Small intestine (tissue), 16 donors: ENCODE measurements around the gene NCR1. TPM values are rescaled to one million over a fixed set of nuclear protein-coding genes. Genes with fewer than 3 reads are reported as not detected.
"Not testable (repeated sequence)": the region's sequence is repeated elsewhere in the genome, so short reads cannot be mapped to it uniquely, and the experiment has no call there.

Experiments
- DNase-seq, 2 donors: peaks; one replicate each; pipeline versions ENCODE4 v3.0.0 to v3.0.0-alpha.2; 2013
- FAIRE-seq: peaks from 2 replicates; lab custom pipeline; 2012; peaks lifted over from hg19 to GRCh38; lab: Jason Lieb, UNC
- H3K27ac ChIP-seq, 3 donors: one replicate each; pipeline ENCODE4 v1.5.1; 2013; ENCODE audit warnings: low read length in 2 of 3, mild to moderate bottlenecking in 2 of 3, control low read depth in 1 of 3, inconsistent platforms in 1 of 3, low read depth in 1 of 3, moderate library complexity in 1 of 3
- H3K27me3 ChIP-seq, 3 donors: one replicate each; pipeline ENCODE4 v1.6.1; 2013; ENCODE audit warnings: low read length in 3 of 3, inconsistent platforms in 1 of 3; ENCODE audit not compliant: control insufficient read depth in 3 of 3, insufficient read depth in 3 of 3
- H3K36me3 ChIP-seq, 3 donors: one replicate each; pipeline ENCODE4 v1.6.1; 2013; ENCODE audit warnings: low read length in 3 of 3, inconsistent platforms in 1 of 3, low read depth in 1 of 3, mild to moderate bottlenecking in 1 of 3, moderate library complexity in 1 of 3; ENCODE audit not compliant: control insufficient read depth in 3 of 3, insufficient read depth in 2 of 3
- H3K4me1 ChIP-seq, 3 donors: one replicate each; pipeline ENCODE4 v1.6.1; 2013; ENCODE audit warnings: low read length in 2 of 3, inconsistent platforms in 1 of 3, low read depth in 1 of 3, mild to moderate bottlenecking in 1 of 3, moderate library complexity in 1 of 3; ENCODE audit not compliant: control insufficient read depth in 3 of 3, insufficient read depth in 2 of 3
- H3K4me3 ChIP-seq, 3 donors: one replicate each; pipeline ENCODE4 v1.5.1; 2013; ENCODE audit warnings: low read length in 3 of 3, control low read depth in 1 of 3, inconsistent platforms in 1 of 3, low read depth in 1 of 3, mild to moderate bottlenecking in 1 of 3, moderate library complexity in 1 of 3
- H3K9me3 ChIP-seq, 2 donors: one replicate each; pipeline ENCODE4 v1.6.1; 2013; ENCODE audit warnings: low read depth in 1 of 2, low read length in 1 of 2; ENCODE audit not compliant: control insufficient read depth in 2 of 2, insufficient read depth in 1 of 2
- WGBS, 3 donors: extraction: QIAGEN DNeasy Blood & Tissue Kit; methylation state at CpG; one replicate each; pipeline ENCODE4 v1.1.7; 2013; 5-methylcytosine and 5-hydroxymethylcytosine counted together
- long read RNA-seq, 10 donors: transcript quantifications; one replicate each; lab custom pipeline, GENCODE V29; 2026
- polyA plus RNA-seq, 4 donors: library from polyadenylated mRNA; stranded (reverse) in 3 of 4; unstranded in 1 of 4; fragments of 200-250 nt in 3 of 4; fragments of 120-200 nt in 1 of 4; gene quantifications; one replicate each; pipeline versions ENCODE4 v1.2.1 to v1.2.3, GENCODE V29; 2013
- donor health status: healthy with polysubstance abuse.
- donor health status: control.
- donor health status: control.
- donor health status: Bipolar disorder and iron deficiency.
- donor health status: healthy.

NCR1 gene, protein sequence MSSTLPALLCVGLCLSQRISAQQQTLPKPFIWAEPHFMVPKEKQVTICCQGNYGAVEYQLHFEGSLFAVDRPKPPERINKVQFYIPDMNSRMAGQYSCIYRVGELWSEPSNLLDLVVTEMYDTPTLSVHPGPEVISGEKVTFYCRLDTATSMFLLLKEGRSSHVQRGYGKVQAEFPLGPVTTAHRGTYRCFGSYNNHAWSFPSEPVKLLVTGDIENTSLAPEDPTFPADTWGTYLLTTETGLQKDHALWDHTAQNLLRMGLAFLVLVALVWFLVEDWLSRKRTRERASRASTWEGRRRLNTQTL
- under 1 TPM in 2 of 4 donors, not detected in 2; 0.16 to 0.77 TPM for polyA plus RNA-seq
- long read RNA-seq, donor 1, result 0 reads
- long read RNA-seq, donor 2, result 0 reads
- long read RNA-seq, donor 3, result 0 reads
- long read RNA-seq, donor 4, result 0 reads
- long read RNA-seq, donor 5, result 0 reads
- long read RNA-seq, donor 6, result 0 reads
- long read RNA-seq, donor 7, result 0 reads
- long read RNA-seq, donor 8, result 0 reads
- long read RNA-seq, donor 9, result 0 reads
- long read RNA-seq, donor 10, result 0 reads

DNA sequence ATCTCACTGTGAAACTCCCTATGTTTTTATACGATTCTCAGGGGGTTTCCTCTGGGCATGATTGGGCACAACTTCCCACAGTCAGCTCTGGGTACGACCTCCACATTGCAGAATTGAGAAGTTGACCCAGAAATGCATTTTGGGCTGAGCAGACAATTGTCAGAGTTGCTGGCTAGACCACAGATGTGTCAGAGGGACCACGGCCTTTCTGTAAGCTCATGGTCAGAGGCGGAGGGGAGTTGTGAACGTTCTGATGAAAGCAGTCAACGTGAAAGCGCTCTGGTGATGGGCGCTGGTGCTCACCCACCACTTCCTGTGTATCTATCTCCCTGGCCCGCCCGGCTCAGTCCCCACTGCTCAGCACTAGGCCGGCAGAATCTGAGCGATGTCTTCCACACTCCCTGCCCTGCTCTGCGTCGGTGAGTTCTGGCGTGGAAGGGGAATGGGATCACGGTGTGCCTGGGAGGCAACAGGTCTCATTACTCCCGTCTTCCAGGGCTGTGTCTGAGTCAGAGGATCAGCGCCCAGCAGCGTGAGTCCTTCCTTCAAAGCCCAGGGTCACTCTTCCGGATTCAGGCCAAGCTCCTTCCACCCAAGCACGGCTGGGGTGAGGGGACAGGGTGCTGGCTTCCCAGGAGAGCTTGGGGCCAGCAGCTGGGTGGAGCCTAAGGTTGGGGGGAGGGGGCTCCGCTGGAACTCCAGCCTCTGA lies at the start of gene NCR1:
Gene NCR1 (plus strand): TSS at position 346 of the 709 bp plus-strand sequence. CDS start 40 bp downstream, at position 386.
- Histone ChIP-seq H3K4me1 (no peaks in the 10 kb centered on the region), H3K9me3 (peaks cover 0 to 2% of the 10 kb centered on the region in 2 donors), H3K27ac (no peak within 1 kb of the TSS), H3K4me3 (no peak within 1 kb of the TSS), H3K27me3 (no peaks in the 10 kb centered on the region), H3K36me3 (no peaks in the 10 kb centered on the region)
- 48 to 52% (median 49%) methylated on average over 22 of the region's 22 CpGs for WGBS, 3 donors
- FAIRE-seq (no peak), DNase-seq (no peak)

DNA sequence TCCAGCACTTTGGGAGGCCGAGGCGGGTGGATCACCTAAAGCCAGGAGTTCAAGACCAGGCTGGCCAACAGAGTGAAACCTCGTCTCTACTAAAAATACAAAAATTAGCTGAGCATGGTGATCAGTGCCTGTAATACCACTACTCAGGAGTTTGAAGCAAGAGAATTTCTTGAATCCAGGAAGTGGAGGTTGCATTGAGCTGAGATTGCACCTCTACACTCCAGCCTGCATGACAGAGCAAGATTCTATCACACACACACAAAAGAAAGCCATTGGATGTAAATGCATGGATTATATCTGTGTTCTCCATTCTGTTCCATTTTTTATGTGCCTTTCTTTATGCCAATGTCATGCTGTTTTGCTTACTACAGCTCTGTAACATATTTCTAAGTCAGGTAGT lies 47.5 kb upstream of the NCR1 start:
- not testable (repeated sequence) for H3K4me3 ChIP-seq, H3K27me3 ChIP-seq, H3K4me1 ChIP-seq, H3K9me3 ChIP-seq, FAIRE-seq, H3K27ac ChIP-seq, DNase-seq, H3K36me3 ChIP-seq
- 60 to 87% (median 70%) methylated on average over 1 to 3 of the region's 3 CpGs for WGBS, 3 donors

DNA sequence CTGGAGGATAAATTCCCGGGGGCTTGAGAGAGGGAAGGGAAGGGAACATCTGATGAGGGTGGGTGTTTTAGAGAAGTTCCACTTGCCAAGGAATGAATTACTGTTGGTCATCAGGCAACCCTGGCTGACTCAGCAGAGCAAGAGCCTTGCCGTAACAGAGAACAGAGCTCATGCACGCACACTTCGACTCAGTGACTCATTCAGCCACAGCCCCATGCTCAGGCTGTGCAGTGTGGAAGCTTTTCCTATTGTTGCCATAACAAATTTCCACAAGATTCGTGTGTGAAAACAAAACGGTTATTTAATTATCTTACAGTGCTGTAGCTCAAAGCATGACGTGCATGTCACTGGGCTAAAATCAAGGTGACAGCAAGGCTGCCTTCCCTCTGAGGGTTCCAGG lies 46.5 kb upstream of the NCR1 start:
- not testable (repeated sequence) for H3K4me3 ChIP-seq, DNase-seq, H3K27ac ChIP-seq, H3K9me3 ChIP-seq, H3K4me1 ChIP-seq, H3K27me3 ChIP-seq, H3K36me3 ChIP-seq, FAIRE-seq
- WGBS, 3 donors, result 75 to 81% (median 78%) methylated on average over 7 of the region's 7 CpGs

DNA sequence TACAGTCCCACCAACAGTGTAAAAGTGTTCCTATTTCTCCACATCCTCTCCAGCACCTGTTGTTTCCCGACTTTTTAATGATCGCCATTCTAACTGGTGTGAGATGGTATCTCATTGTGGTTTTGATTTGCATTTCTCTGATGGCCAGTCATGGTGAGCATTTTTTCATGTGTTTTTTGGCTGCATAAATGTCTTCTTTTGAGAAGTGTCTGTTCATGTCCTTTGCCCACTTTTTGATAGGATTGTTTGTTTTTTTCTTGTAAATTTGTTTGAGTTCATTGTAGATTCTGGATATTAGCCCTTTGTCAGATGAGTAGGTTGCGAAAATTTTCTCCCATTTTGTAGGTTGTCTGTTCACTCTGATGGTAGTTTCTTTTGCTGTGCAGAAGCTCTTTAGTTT lies 42.5 kb upstream of the NCR1 start:
- 100% methylated on average over 2 of the region's 3 CpGs; no CpG with 5 or more reads in 2 of the 3 donors for WGBS, 3 donors
- H3K4me3 ChIP-seq, H3K36me3 ChIP-seq, FAIRE-seq, H3K9me3 ChIP-seq, DNase-seq, H3K27ac ChIP-seq, H3K4me1 ChIP-seq, H3K27me3 ChIP-seq: not testable (repeated sequence)

DNA sequence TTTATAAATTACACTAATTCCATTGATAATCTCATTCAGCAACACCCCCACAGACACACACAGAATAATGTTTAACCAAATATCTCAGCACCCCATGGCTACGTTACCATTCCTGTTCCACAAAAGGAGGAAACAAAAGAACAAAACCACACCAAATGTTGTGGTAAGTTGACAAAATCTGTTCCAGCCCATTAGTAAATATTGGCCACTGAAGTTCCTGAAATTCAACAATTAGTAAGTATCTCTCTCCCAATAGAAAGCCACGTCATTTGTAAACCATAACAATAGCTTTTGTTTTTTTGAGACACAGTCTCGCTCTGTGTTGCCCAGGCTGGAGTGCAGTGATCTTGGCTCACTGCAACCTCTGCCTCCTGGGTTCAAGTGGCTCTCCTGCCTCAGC lies 34.3 kb upstream of the NCR1 start:
- Histone ChIP-seq H3K4me3 (no peak overlapping the region), H3K4me1 (no peaks in the 10 kb centered on the region), H3K27ac (no peak overlapping the region), H3K36me3 (no peaks in the 10 kb centered on the region), H3K9me3 (no peaks in the 10 kb centered on the region), H3K27me3 (no peaks in the 10 kb centered on the region)
- FAIRE-seq, result no peak
- no peak for DNase-seq
- WGBS, 3 donors, result 39 to 61% (median 46%) methylated on average over 3 of the region's 3 CpGs

DNA sequence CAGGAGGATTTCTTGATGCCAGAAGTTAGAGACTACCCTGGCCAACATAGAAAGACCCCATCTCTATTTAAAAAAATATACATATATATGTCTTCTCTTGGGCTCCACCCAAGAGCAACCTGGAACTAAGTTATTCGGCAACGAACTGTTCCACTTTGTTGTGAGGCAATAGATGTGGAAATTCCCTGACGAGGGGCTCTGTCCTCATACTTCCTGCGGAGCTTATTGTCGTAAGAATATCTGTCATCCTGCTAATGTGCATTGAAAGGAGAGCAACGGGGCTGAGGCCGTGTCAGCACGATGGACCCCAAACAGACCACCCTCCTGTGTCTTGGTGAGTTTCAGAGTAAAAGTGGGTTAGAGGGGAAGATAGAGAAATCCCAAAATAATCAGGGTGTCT lies 32.0 kb upstream of the NCR1 start, which contains the start of gene FCAR:
Gene FCAR (plus strand): TSS at position 246 of the 400 bp plus-strand sequence. CDS start 55 bp downstream, at position 301.
- FAIRE-seq (no peak), DNase-seq (no peak)
- Histone ChIP-seq H3K4me3 (no peak within 1 kb of the TSS), H3K27ac (no peak within 1 kb of the TSS), H3K9me3 (no peaks in the 10 kb centered on the region), H3K27me3 (no peaks in the 10 kb centered on the region), H3K36me3 (no peaks in the 10 kb centered on the region), H3K4me1 (no peaks in the 10 kb centered on the region)
- WGBS, 3 donors, result 75 to 89% (median 81%) methylated on average over 8 of the region's 8 CpGs

DNA sequence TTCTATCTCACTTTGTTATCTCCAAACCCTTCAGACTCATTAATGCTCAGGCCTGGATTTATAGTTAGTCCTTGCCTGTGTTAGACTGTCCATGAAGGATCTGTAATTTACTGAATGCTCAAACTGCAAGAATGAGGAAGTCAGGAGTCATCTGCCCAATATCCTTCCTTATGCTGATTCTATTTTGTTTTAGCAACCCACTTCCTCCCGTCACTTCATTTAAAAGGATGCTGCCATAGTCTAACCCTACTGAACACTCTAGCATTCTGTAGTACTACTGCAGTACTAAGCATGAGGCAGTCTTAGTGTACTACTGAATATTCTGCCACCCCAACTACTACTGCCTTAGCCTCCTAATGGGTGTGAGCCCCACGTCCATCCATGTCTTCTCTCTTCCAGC lies 30.4 kb upstream of the NCR1 start:
- Histone ChIP-seq H3K27ac (no peak overlapping the region), H3K27me3 (no peaks in the 10 kb centered on the region), H3K36me3 (no peaks in the 10 kb centered on the region), H3K9me3 (no peaks in the 10 kb centered on the region), H3K4me3 (no peak overlapping the region), H3K4me1 (no peaks in the 10 kb centered on the region)
- 51 to 58% (median 53%) methylated on average over 2 of the region's 2 CpGs for WGBS, 3 donors
- FAIRE-seq (no peak), DNase-seq (no peak)

DNA sequence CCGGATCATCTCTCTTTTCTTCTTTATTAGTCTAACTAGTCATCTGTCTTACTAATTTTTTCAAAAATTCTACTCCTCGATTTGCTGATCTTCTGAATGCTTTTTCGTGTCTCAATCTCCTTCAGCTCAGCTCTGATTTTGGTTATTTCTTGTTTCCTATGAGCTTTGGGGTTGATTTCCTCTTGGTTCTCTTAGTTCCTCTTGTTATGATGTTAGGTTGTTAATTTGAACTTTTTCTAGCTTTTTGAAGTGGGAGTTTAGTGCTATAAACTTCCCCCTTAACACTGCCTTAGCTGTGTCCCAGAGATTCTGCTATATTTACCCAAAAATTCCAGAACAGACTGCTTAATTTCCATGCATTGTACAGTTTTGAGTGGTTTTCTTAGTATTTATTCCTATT lies 28.5 kb upstream of the NCR1 start:
- Histone ChIP-seq H3K36me3 (no peaks in the 10 kb centered on the region), H3K9me3 (no peaks in the 10 kb centered on the region), H3K27me3 (peaks cover 0 to 3% (median 0%) of the 10 kb centered on the region in 3 donors), H3K4me3 (no peak overlapping the region), H3K4me1 (no peaks in the 10 kb centered on the region), H3K27ac (no peak overlapping the region)
- FAIRE-seq (no peak), DNase-seq (no peak)
- 51 to 60% (median 55%) methylated on average over 3 of the region's 3 CpGs for WGBS, 3 donors
